Left ventricle myocardium inferior (tissue), 1 donor: ENCODE results near the gene PPARG. TPM values are rescaled to one million over a fixed set of nuclear protein-coding genes. Genes with fewer than 3 reads are reported as not detected.
"Not testable (repeated sequence)": the region's sequence is repeated elsewhere in the genome, so short reads cannot be mapped to it uniquely, and the experiment has no call there.

Source experiments
- DNase-seq: peaks from one replicate; pipeline ENCODE4 v3.0.0-alpha.2; 2020
- H3K27ac ChIP-seq: fragments of 200-600 bp; replicated peaks from 2 replicates; pipeline ENCODE4 v1.8.0; 2021
- H3K27me3 ChIP-seq: fragments of 200-600 bp; 2 replicates; pipeline ENCODE4 v1.8.0; 2021; ENCODE audit warnings: low read depth
- H3K36me3 ChIP-seq: fragments of 200-600 bp; 2 replicates; pipeline ENCODE4 v1.8.0; 2021
- H3K4me1 ChIP-seq: fragments of 200-600 bp; 2 replicates; pipeline ENCODE4 v1.8.0; 2021
- H3K4me3 ChIP-seq: fragments of 200-600 bp; 2 replicates; pipeline ENCODE4 v1.8.0; 2021; ENCODE audit warnings: mild to moderate bottlenecking, moderate library complexity
- H3K9me3 ChIP-seq: fragments of 200-600 bp; replicated peaks from 2 replicates; pipeline ENCODE4 v1.8.0; 2021
- intact Hi-C: fragments of 100-400 bp; cut with micrococcal nuclease; formaldehyde crosslinking; loops from one replicate; pipeline ENCODE4 v1.11.0; 2022
- total RNA-seq: library from RNA; stranded (reverse); fragmentation: NEBNext Ultra II Directional; extraction: Animal tissue kit (Norgen Biotek cat#: 25700); gene quantifications from one replicate; pipeline ENCODE4 v1.2.1, GENCODE V29; 2021
- TF ChIP-seq, protein P1 (sequence below): fragments of 200-600 bp; IDR thresholded peaks from 2 replicates; pipeline ENCODE4 v1.8.0; 2021; ENCODE audit warnings: antibody characterized with exemption, mild to moderate bottlenecking, borderline replicate concordance
- donor health status: DM: no; HTN: yes; CAD: no; lungs with severe emphysema.

PPARG gene
- total RNA-seq, 1 donor from 2014 or later: 15.6 TPM

DNA sequence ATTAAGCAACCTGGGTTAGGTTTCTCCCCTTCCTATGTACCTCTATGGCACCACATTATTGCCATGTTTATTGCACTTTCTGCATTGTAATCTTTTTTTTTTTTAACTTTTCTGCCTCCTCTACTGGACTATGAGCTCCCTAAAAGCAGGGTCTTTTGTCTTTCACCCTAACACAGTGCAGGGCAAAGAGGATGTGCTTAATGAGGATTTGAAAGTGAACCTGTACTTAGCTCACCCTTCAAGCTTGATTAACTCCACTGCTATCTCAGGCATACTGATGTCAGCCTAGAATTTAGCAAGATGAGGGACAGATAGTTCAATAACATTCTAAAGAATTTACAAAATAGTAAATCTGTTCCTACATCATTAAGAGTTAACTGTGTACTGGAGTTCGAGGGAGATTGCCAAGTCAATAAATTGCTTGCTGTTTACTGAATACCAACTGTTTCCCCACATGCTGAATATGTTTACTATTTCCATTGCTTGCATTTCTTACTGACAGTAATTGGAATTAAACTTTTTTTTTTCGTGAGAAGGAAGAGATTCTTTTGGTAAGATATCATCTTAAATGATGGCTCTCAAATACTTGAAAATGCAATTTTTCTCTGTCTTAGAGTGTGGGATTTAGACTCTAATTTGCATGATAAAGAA, 15.7 kb upstream of the PPARG start:
- no peak overlapping the region for H3K4me3 ChIP-seq
- no peaks in the 10 kb centered on the region for H3K9me3 ChIP-seq
- H3K36me3 ChIP-seq: no peaks in the 10 kb centered on the region
- TF ChIP-seq, protein P1, sequence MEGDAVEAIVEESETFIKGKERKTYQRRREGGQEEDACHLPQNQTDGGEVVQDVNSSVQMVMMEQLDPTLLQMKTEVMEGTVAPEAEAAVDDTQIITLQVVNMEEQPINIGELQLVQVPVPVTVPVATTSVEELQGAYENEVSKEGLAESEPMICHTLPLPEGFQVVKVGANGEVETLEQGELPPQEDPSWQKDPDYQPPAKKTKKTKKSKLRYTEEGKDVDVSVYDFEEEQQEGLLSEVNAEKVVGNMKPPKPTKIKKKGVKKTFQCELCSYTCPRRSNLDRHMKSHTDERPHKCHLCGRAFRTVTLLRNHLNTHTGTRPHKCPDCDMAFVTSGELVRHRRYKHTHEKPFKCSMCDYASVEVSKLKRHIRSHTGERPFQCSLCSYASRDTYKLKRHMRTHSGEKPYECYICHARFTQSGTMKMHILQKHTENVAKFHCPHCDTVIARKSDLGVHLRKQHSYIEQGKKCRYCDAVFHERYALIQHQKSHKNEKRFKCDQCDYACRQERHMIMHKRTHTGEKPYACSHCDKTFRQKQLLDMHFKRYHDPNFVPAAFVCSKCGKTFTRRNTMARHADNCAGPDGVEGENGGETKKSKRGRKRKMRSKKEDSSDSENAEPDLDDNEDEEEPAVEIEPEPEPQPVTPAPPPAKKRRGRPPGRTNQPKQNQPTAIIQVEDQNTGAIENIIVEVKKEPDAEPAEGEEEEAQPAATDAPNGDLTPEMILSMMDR: no peak
- no peak for DNase-seq
- intact Hi-C loops: no loop called here
- H3K27me3 ChIP-seq: no peaks in the 10 kb centered on the region
- H3K4me1 ChIP-seq: no peaks in the 10 kb centered on the region
- H3K27ac ChIP-seq: no peak overlapping the region

DNA sequence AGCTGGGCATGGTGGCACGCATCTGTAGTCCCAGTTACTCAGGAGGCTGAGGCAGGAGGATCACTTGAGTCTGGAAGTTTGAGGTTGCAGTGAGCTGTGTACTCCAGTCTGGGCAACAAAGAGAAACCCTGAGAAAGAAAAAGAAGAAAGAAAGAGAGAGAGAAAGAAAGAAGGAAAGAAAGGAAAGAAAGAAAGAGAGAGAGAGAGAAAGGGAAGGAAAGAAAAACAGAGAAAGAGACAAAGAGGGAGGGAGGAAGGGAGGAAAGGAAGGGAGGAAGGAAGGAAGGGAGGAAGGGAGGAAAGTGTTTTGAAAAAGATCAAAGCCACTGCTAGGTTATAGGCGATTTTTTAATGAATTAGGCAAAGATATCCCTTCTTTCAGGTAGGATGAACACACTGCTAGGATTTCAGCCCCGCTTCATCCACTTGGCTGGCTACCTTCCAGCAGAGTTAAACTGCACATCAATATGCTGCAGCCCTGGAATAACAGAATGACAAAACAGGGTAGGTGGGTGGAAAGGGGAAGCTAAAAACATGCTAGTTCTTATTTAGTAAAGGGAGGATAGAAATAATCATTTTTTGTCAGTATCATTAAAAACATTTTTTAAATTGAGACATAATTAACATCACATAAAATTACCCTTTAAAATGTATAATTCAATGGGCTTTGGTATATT, 12.8 kb upstream of the PPARG start:
- no peaks in the 10 kb centered on the region for H3K9me3 ChIP-seq
- no peaks in the 10 kb centered on the region for H3K36me3 ChIP-seq
- H3K4me3 ChIP-seq: no peak overlapping the region
- H3K27ac ChIP-seq: no peak overlapping the region
- intact Hi-C loops: no loop called here
- no peak for DNase-seq
- no peaks in the 10 kb centered on the region for H3K4me1 ChIP-seq
- no peaks in the 10 kb centered on the region for H3K27me3 ChIP-seq
- TF ChIP-seq, protein P1: no peak

DNA sequence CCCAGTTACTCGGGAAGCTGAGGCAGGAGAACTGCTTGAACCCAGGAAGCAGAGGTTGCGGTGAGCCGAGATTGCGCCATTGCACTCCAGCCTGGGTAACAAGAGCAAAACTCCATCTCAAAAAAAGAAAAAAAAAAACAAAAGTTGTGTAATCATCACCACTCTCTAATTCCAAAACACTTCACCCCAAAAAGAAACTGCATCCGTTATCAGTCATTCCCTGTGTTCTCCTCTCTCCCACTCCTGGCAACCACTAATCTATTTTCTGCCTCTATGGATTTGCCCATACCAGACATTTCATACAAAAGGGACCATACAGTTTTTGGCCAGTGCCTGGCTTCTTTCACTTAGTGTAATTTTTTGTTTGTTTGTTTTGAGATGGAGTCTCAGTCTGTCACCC, 12.0 kb upstream of the PPARG start:
- not testable (repeated sequence) for H3K4me3 ChIP-seq

DNA sequence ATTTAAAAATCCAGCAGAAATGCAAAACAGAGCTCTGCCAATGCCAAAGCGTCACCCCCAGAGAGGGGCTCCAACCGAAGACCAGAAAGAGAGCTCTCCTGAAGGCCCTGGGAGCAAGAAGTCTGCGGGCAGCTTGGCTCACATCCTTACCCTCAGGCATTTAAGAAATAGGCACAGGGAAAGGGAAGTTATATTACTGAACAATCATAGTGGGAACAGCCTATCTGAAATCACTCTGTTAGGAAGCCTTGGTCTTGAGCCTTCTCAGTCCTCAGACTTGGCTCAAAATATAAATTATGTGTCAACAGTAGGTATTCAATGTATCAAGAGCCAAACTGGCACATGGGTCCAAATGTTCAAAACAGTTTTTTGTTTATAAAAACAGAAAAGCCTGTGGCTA, 10.3 kb upstream of the PPARG start:
- intact Hi-C loops: no loop called here
- no peak for DNase-seq
- no peaks in the 10 kb centered on the region for H3K4me1 ChIP-seq
- TF ChIP-seq, protein P1: no peak
- H3K4me3 ChIP-seq: no peak overlapping the region
- H3K27ac ChIP-seq: no peak overlapping the region
- H3K36me3 ChIP-seq: no peaks in the 10 kb centered on the region
- no peaks in the 10 kb centered on the region for H3K9me3 ChIP-seq
- no peaks in the 10 kb centered on the region for H3K27me3 ChIP-seq

More for the DNA sequence above, 12.0 kb upstream of the PPARG start:
- H3K9me3 ChIP-seq, intact Hi-C loops, H3K27ac ChIP-seq, H3K36me3 ChIP-seq, H3K27me3 ChIP-seq, DNase-seq, H3K4me1 ChIP-seq: not testable (repeated sequence)

DNA sequence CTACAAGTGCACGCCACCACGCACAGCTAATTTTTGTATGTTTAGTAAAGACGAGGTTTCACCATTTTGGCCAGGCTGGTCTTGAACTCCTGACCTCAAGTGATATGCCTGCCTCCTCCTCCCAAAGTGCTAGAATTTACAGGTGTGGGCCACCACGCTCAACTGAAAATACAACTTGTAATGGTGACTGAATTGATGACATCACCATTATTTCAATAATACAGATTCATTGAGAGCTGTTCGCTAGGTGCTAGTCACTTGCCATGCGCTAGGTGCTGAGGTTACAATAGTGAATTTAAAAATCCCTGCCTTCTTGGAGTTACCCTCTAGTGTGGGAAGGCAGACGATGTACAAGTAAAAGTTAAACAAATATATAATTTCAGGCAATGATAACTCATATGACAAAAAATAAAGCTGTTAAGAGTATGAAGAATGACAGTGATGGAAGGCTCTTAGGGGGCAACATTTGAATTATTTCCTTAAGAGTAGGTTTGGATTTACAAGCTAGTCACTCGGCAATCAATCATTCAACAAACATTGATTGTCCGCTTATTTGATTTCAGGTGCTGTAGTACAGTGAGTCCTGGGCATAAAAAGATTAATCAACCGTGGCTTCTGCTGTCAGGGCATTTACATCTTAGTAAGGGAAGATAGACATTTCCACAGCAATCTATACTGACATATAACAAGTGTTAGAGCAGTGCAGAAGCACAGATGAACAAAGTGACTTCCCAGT, 9.1 kb upstream of the PPARG start:
- intact Hi-C loops: no loop called here
- H3K27me3 ChIP-seq: no peaks in the 10 kb centered on the region
- H3K9me3 ChIP-seq: no peaks in the 10 kb centered on the region
- H3K4me1 ChIP-seq: no peaks in the 10 kb centered on the region
- no peaks in the 10 kb centered on the region for H3K36me3 ChIP-seq
- DNase-seq: no peak
- TF ChIP-seq, protein P1: no peak
- no peak overlapping the region for H3K4me3 ChIP-seq
- H3K27ac ChIP-seq: no peak overlapping the region
